Measurements from ENCODE around the gene TLE4.

TLE4 gene

DNA sequence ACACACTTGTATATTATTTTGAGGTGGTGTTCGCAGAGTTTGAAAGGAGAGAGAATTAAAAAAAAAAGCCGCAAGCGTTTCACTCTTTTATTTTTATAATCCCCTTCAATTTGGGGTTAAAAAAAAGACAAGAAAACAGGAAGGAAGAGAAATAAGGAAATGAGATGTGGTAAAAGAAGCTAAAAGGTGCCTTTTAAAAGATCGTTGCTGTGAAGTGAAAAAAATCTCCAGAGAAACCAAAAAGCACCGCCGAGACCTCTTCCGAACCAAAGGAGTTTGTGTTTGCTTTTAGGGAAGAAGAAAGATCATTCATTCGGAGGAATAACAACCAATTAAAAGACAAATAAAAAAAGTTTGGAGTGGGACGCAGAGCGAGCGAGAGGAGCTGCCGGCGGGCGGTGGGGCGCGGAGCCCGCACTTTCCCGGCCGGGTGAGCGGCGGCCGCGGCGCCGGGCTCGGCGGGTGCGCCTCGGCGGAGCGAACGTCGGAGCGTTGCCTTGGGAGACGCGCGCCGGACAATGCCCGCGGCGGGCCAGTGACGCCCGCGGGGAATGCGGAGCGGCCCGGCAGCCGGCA, 355 bp downstream of the TLE4 start:
- no peak for DNase-seq (ENCODE audit: low read depth in 3 of 3)

DNA sequence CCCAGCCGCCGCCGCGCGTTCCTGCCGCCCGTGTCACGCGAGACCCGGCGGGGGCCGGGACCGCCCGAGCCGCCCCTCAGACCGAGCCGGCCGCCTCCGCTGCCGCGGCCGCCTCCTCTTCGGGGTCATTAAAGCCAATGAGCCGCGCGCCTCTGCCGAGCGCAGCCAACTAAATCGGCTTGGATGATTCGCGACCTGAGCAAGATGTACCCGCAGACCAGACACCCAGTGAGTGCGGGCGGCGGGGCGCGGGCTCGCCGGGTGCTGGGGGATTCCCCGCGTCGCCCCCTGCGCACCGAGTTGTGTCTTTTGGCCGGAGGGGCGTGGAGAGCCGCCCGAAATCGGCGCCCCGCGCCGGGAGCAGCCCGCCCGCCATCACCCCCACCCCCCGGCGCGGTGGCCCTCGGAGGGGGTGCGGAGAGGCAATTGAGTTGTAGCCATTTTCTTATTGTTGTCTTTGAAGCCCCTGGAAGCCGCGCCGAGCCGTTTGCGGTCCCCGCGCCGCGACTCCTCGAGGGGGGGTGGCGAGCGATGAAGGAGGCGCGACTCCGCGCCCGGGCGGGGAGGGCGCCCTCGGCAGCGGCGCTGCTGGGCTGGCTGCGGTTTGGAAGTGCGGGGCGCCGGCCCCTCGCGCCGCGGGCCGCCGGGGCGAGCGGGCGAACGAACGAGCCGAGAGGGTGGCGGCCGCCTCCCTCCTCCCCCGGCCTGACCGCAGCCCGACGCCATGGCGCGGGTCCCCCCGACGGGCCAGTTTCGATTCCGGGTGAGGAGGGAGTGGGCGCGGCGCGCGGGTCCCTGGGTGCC, 1.0 kb downstream of the TLE4 start:
- DNase-seq (ENCODE audit: low read depth in 3 of 3): peak; percentile 30 to 31 (median 31)

DNA sequence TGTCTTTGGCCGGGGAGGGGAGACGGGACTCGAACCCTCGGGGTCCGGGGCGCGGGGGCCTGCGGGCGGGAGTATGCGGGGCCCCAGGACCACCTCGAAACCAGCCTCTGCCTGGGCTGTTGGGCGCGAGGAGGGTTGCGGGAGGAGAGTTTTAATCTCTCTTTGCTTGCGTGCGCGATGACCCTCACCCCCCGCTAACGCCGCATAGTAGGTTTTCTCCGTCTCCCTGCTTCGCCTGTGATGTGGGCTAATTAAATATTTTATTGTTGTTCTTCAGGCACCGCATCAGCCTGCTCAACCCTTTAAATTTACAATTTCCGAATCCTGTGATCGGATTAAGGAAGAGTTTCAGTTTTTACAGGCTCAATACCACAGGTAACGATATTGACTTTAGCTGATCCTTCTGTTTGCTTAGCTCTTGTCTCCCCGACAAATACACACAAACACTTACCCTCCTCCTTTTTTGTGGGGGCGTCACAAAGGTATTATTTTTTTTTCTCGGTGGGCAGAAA, 1.7 kb downstream of the TLE4 start:
- DNase-seq (ENCODE audit: low read depth in 3 of 3): peak in 2 of 3 experiments; percentile 21 to 35

DNA sequence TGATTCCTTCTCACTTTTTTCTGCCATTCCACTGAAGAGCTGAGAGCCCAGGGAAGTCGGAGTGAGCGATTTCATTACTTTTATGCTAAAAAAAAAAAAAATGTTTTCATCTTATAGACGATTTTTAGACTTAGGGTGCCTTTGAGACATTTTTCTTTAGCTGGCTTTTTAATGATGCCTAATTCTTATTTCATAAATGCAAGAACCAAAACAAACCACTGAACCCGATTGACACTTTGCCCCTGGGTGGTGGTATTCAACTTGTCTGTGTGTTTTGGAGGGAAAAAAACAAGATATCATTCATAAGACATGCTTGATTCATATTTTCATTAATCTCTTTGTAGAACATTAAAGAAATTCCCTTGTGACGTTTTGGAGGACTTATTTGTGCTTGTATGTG, 2.4 kb downstream of the TLE4 start:
- DNase-seq (ENCODE audit: low read depth in 3 of 3): no peak

DNA sequence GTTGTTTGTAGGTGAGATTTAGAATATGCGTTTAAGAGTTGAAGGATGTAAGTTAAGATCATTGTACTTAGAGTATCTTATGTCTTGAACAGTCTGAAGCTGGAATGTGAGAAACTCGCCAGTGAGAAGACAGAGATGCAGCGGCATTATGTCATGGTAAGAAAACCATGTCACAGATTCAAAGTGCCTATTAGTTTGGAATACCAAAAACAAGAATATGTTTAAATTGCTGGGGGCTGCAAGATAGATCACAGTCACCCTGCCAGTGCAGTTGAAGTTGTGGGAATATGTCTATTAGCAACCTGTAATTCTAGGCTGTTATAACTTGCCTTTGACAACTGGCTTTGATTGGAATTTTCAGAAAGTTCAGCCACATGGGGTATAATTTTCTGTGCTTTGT, 3.0 kb downstream of the TLE4 start:
- no peak for DNase-seq (ENCODE audit: low read depth in 3 of 3)

DNA sequence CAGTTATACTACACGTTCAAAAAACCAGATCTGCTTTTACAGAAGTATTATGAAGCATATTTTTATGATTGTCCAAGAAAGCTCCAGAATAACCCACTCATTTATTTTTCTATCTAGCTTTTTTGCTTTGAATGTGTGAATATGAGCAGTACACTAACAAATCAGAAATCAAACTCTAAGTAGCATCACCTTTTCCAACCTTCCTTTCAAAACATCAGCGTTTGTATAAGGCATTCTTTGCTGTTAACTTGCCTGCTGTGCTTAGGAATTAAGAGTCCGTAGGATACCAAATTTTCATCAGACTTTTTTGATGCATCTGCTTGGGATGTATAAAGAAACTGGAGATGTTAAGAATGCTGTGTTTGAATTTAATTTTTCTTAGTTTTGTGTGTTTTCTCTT, 3.8 kb downstream of the TLE4 start:
- DNase-seq (ENCODE audit: low read depth in 3 of 3): no peak

DNA sequence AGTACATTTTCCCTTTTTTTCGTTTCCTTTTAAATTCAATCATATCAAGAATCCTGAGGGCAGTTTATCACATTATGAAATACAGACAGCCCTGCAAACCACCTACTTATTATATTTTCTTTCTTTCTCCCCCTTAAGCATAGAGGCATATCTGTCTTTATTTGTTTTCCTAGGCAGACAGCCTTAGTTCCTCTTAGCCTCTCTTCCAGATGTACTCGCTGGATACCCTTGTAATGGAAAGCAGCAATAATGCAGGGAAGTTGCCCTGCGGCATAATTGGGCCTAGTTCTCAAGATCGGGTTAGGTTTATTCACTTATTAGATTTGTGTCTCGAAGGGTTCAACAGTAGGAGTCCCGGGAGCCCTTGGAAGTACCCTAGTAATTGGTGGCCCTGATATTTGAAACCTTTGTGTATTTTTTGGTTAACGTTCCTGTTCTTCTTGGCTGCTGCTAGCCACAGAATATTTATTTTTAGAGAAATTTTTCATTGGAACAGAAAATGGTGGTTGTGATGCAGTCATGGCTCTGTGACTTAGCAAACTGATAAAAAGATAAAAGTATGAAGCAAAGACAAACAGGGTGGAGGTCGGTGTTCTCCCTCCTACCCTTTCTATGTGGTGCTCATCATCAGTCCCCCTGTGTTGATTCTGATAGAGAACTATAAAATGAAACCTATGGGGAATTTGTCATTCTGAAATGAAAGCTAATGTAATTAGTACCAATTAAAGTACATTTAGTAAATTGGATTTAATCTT, 6.4 kb downstream of the TLE4 start:
- no peak for DNase-seq (ENCODE audit: low read depth in 3 of 3)

DNA sequence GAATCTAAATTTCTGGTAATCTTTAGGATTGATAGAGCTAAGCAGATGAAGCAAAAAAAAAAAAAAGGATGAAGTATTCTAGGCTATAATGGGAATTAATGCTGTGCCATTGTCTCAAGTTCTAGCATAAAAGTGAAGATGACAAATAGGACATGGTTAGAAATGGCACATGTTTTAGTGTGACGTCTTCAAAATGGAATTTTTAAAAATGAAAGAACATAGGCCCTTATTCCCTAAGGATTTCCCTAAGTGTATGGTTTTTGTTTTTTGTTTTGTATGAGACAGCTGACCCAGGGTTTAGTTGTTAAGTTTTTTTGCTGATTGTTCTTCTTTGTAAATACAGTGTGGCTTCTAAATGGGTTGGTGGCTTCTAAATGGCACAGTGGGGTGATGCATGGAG, 7.1 kb downstream of the TLE4 start:
- no peak for DNase-seq (ENCODE audit: low read depth in 3 of 3)

DNA sequence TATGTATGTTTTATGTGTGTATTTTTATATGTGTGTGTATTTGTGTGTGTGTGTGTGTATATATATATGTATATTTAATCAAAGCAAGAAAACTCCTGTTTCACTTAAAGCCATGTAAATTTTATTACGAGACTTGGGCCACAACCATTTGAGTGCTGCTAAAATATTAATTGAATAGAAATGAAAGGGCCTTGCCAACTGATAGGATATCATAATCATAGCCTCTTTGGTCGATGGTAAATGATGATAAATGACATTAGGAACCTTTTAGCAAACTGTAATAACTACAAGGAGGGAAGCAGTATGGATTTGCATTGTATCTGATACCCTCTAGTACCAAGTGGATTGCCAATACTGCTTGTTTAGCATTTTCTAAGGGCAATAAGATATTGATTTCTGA, 7.9 kb downstream of the TLE4 start:
- DNase-seq (ENCODE audit: low read depth in 3 of 3): no peak

DNA sequence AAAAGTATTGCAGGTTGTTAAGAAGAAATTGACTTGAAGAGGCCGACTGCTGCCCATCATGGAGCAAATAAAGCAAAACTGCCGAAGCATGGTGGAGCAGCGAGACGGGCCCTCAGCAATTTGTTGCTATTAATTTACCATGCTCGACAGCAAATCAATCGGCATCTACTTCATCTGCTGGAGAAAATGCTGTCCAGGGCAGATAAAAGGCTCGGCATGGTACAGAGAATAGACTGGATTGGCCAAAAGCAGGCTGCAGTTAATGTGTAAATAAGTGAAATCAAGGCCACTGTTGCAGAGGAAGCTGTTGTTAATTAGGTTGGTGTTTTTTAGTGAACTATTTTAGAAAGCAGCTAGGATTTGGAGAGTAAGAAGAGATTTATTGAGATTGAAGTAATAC, 8.3 kb downstream of the TLE4 start:
- DNase-seq (ENCODE audit: low read depth in 3 of 3): no peak

DNA sequence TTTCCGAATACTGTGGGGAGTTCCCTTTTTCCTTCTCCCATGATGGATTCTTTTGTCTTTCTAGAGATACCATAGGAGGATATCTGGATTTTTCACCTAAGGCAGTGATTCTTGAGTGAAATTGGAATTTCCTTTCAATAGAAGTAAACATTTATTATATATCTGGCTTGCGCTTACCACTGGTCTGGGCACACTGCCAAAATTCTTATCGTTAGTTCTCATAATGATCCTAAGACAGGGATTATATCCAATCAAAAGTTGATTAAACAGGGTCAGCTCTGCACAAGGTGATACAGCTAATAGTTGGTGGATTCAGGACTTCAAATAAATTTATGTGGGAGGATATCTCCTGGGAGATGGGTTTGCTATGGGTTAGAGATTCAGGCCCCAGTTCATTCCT, 9.6 kb downstream of the TLE4 start:
- no peak for DNase-seq (ENCODE audit: low read depth in 3 of 3)

DNA sequence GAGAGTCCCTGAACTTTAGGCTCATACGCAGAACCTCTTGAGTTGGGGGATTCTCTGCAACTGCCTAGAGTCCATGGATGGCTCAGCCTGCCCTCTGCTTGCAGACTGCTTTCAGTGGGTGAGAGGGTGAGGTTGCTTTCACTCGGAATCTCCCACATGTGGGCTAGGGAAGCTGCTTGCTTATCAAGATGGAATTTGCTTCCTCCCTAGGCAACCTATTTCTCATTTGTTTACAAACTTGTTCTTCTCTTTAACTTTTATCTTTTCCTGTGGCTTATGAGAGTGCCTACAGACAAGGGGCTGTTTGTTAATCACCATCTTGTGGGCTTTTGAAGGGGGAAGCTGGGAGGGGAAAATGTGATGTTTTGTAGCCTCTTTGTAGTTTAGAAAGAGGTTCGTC, 10.0 kb downstream of the TLE4 start:
- DNase-seq (ENCODE audit: low read depth in 3 of 3): peak in 1 of 3 experiments; percentile 13

DNA sequence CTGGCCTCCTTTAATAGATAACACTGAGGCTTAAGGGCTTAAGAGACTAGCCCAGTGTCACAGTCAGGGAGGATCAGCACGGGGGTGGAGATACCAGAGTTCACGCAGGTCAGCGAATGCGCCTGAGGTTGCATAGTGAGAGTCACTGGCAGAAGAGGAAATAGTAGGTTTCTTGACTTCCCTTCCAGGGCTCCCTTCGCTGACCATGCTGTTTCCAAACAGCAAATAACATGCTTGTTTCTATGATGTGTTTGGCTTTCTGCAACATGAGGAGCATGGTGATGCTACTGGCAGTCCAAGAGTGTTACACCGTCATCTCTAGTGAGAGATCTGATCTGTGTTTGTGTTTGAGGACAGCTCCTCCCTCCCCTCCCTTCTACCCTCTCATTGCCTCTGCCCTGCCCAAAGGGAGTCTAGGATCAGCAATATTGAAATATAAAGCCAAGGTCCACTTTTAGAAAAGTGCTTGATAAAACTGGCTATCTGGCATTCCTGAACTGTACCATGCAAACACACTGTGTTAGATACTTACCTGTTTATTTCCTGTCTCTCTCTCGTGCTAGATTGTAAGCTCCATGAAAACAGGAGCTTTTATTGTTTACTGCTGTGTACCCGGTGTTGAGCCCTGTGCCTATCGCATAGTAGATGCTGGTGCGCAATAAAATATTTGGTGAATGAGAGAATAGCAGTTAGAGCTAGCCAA, 12.3 kb downstream of the TLE4 start:
- no peak for DNase-seq (ENCODE audit: low read depth in 3 of 3)

DNA sequence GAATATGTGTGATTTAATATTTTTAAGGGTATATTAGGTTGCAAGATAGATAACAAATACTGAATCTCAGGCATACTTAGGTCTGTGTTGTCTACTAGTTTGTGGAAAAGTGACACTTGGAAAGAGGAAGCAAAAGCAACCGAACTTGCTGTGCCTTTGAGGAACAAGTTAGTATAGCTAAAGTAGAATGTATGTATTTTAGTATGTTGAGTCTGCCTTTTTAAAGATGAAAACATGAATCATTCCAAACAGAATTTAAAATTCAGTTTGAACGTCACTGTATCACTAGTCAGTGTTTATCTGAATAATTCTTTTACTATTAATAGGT, 12.9 kb downstream of the TLE4 start:
- DNase-seq (ENCODE audit: low read depth in 3 of 3): no peak

DNA sequence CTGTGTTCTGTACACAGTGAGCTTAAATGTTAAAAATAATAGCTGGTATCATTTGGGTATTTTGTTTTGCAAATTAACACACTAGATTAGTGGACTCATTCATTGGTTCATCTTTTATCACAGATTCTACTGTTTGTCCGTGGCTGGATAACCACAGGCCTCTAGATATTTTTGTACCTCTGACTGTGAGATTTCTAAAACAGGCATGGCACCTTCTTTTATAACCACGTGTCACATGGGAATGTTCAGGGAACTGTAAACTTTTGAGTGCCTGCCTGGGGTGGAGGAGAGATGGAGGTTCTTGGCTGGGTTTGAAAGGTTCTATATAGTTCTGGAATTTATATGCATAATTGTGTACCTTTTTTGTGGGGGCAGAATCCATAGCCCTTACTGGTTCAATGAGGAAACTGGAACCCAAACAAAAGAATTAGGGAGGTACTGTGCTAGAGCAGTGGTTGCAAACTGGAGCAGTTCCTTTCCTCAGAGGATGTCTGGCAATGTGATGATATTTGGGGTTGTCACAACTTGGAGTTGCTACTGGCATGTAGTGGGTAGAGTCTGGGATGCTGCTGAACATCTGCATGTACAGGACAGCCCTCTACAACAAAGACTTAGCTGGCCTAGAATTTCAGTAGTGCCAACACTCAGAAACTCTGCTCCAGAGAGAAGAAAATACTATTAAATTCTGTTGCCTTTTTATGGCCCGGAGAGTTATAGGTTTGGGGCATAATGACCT, 16.9 kb downstream of the TLE4 start:
- no peak for DNase-seq (ENCODE audit: low read depth in 3 of 3)

DNA sequence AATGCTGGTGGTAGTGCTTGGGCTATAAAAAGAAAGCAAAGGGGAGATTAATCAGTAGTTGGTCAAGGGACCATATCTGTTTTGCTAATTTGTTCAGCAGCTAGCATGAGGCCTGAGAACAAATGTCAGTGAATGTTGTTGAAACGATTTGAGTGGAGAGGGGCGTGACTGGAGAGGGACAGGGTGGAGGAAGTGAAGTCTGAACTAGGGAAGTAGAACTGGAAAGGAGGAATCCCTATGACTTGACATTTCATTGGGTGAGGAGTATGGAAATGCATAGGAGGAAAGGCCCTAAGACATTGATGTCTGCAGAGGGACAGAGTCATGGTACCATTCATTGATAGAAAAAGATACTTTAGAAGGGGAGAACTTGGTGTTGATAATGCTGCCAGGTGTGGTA, 19.7 kb downstream of the TLE4 start:
- DNase-seq (ENCODE audit: low read depth in 3 of 3): no peak

DNA sequence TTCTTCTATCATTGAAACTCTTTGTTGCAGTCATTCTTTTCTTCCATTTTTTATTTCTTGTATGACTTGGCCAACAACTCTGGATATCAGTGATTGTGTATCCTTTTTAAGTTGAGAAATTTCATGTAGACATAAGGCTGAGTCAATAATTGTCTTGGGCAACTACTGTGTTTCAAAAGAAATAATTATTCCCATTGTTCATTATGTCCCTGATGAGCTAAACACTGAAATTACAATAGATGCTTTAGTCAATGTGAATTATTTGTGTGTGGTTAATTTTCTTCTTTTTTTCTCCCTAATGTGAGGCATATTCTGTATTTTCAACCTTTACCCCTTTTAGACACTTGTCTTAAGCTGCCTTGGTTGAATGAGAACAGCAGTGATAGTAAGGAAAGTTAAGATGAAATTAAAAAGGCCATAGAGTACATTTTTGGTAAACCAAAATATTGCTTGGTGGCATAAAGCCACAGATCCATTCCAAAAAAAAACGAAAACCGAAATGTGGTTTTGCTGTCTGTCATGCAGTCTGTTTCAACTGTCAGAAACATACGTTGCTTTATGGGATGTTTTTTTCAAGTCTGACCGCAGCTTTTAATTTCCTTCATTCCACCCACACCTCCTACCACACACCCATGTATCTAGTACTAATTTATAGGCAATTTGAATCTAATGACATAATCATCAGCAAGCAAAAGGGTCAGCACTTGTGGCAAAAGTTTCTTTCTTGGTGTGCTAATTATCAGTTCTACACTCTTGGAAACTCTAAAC, 21.1 kb downstream of the TLE4 start:
- DNase-seq (ENCODE audit: low read depth in 3 of 3): no peak

DNA sequence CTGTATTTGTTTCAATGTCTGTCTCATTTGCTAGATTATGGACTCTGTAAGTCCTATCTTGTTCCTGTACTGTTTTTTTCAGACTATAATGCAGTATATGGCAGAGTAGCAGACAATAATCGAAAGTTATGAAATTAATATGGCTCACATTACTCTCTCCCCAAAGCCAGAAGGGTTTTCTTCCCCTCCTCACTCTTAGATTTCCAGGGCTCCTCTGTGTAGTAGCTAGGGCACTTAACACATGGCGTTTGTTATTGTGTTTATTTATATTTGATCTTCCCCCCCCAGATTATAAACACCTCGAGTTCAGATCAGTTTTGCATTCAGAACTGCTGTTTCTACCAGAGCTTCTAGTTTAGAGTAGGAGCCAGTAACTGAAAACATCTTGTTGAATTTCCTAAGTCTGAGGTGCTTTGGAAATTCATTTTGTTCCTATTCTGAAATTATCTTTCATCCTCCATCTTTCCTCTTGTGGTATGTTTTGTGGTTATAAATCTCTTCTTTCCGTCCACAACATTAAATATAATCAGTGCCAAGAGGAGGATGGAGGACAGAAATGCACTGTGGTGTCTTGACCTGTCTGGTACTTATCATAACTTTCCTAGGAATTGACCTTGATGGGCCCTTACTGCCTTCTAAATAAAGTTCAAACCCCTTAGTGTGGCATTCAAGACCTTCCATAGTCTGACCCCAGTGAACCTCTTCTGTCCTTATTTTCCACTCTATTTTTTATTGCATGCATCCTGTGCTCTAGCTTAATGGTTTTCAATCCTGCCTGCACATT, 27.0 kb downstream of the TLE4 start:
- no peak for DNase-seq (ENCODE audit: low read depth in 3 of 3)

DNA sequence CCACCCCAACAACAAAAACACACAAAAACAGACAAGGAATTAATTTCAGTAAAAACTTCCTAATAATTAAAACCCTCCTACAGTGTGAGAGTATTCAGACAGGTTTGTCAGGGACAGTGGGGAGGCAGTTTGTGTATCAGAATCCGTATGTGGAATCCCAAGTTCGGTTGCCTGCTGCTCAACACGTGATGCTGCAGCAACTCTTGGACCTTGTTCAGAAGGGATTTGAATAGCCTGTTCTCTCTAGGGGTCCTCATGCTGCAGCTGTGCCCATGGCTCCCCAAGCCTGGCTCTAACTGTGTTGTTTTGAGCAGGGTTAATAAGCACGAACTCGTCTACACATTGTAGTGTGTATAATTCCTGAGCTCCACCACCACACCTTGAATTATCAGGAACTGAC, 28.7 kb downstream of the TLE4 start:
- no peak for DNase-seq (ENCODE audit: low read depth in 3 of 3)

Data from stimulated activated CD4-positive, alpha-beta T cell treated with anti-CD3 and anti-CD28 coated beads, TNF-alpha, amount 100 ng/mL, for 4 hours (primary cell).